HepG2 (cell line): ENCODE results near the gene CDH12.
"Not testable (repeated sequence)": the region's sequence is repeated elsewhere in the genome, so short reads cannot be mapped to it uniquely, and the experiment has no call there.

Experiments
- ARID2 ChIP-seq: sonication (generic); formaldehyde crosslinking; IDR thresholded peaks from 2 replicates; pipeline ENCODE4 v1.8.1; 2022; ENCODE audit warnings: mild to moderate bottlenecking, missing genetic modification reagents, borderline replicate concordance
- CSRNP1 ChIP-seq: sonication (generic); formaldehyde crosslinking; IDR thresholded peaks from 2 replicates; pipeline ENCODE4 v1.8.1; 2023; ENCODE audit warnings: mild to moderate bottlenecking, missing genetic modification reagents
- ELF4 ChIP-seq: sonication (generic); formaldehyde crosslinking; IDR thresholded peaks from 2 replicates; pipeline ENCODE4 v1.5.0; 2020; ENCODE audit warnings: missing genetic modification reagents, mild to moderate bottlenecking, moderate library complexity, borderline replicate concordance
- NBN ChIP-seq: fragments of 450-650 bp; conservative IDR thresholded peaks from 2 replicates; pipeline ENCODE4 v1.6.1; 2017
- YY1 ChIP-seq: IDR thresholded peaks from 2 replicates; pipeline ENCODE4 v1.6.1; 2011; ENCODE audit warnings: low read length, low read depth, moderate library complexity, mild to moderate bottlenecking; ENCODE audit not compliant: insufficient read depth, insufficient replicate concordance
- ZNF589 ChIP-seq: sonication (generic); formaldehyde crosslinking; conservative IDR thresholded peaks from 2 replicates; pipeline ENCODE4 v1.8.0; 2022; ENCODE audit warnings: mild to moderate bottlenecking, moderate library complexity, missing genetic modification reagents
- TF ChIP-seq, protein P1 (sequence below): sonication (generic); formaldehyde crosslinking; IDR thresholded peaks from 2 replicates; pipeline ENCODE4 v1.4.0; 2020; ENCODE audit warnings: missing genetic modification reagents
- TF ChIP-seq, protein P2 (sequence below): sonication (generic); formaldehyde crosslinking; IDR thresholded peaks from 2 replicates; pipeline ENCODE4 v1.4.0; 2020; ENCODE audit warnings: missing genetic modification reagents, mild to moderate bottlenecking, borderline replicate concordance

- not testable (repeated sequence) for TF ChIP-seq NBN; ZNF589 (CRISPR knock-in tag); ARID2; YY1; CSRNP1 (CRISPR knock-in tag); ELF4 (CRISPR knock-in tag)
- TF ChIP-seq, protein P1, sequence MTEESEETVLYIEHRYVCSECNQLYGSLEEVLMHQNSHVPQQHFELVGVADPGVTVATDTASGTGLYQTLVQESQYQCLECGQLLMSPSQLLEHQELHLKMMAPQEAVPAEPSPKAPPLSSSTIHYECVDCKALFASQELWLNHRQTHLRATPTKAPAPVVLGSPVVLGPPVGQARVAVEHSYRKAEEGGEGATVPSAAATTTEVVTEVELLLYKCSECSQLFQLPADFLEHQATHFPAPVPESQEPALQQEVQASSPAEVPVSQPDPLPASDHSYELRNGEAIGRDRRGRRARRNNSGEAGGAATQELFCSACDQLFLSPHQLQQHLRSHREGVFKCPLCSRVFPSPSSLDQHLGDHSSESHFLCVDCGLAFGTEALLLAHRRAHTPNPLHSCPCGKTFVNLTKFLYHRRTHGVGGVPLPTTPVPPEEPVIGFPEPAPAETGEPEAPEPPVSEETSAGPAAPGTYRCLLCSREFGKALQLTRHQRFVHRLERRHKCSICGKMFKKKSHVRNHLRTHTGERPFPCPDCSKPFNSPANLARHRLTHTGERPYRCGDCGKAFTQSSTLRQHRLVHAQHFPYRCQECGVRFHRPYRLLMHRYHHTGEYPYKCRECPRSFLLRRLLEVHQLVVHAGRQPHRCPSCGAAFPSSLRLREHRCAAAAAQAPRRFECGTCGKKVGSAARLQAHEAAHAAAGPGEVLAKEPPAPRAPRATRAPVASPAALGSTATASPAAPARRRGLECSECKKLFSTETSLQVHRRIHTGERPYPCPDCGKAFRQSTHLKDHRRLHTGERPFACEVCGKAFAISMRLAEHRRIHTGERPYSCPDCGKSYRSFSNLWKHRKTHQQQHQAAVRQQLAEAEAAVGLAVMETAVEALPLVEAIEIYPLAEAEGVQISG (CRISPR knock-in tag): not testable (repeated sequence)
- TF ChIP-seq, protein P2, sequence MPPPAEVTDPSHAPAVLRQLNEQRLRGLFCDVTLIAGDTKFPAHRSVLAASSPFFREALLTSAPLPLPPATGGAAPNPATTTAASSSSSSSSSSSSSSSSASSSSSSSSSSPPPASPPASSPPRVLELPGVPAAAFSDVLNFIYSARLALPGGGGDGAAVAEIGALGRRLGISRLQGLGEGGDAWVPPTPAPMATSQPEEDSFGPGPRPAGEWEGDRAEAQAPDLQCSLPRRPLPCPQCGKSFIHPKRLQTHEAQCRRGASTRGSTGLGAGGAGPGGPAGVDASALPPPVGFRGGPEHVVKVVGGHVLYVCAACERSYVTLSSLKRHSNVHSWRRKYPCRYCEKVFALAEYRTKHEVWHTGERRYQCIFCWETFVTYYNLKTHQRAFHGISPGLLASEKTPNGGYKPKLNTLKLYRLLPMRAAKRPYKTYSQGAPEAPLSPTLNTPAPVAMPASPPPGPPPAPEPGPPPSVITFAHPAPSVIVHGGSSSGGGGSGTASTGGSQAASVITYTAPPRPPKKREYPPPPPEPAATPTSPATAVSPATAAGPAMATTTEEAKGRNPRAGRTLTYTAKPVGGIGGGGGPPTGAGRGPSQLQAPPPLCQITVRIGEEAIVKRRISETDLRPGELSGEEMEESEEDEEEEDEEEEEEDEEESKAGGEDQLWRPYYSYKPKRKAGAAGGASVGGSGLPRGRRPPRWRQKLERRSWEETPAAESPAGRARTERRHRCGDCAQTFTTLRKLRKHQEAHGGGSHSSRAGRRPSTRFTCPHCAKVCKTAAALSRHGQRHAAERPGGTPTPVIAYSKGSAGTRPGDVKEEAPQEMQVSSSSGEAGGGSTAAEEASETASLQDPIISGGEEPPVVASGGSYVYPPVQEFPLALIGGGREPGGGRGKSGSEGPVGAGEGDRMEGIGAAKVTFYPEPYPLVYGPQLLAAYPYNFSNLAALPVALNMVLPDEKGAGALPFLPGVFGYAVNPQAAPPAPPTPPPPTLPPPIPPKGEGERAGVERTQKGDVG (CRISPR knock-in tag): not testable (repeated sequence)
Measured at GRCh38 chr5:22151801-22152200, 701.3 kb downstream of the CDH12 start.
